GM12872 (cell line): ENCODE measurements around the gene SNIP1.

ENCODE experiments used
- TF ChIP-seq, protein P1 (sequence below): IDR thresholded peaks from 3 replicates; pipeline ENCODE4 v1.5.1; 2011; ENCODE audit warnings: low read depth, mild to moderate bottlenecking, low read length, moderate library complexity; ENCODE audit not compliant: insufficient read depth

SNIP1 gene

GRCh38 chr1:37588939-37589338 is 34.8 kb upstream of the SNIP1 start:
- TF ChIP-seq, protein P1, sequence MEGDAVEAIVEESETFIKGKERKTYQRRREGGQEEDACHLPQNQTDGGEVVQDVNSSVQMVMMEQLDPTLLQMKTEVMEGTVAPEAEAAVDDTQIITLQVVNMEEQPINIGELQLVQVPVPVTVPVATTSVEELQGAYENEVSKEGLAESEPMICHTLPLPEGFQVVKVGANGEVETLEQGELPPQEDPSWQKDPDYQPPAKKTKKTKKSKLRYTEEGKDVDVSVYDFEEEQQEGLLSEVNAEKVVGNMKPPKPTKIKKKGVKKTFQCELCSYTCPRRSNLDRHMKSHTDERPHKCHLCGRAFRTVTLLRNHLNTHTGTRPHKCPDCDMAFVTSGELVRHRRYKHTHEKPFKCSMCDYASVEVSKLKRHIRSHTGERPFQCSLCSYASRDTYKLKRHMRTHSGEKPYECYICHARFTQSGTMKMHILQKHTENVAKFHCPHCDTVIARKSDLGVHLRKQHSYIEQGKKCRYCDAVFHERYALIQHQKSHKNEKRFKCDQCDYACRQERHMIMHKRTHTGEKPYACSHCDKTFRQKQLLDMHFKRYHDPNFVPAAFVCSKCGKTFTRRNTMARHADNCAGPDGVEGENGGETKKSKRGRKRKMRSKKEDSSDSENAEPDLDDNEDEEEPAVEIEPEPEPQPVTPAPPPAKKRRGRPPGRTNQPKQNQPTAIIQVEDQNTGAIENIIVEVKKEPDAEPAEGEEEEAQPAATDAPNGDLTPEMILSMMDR = no peak

- TF ChIP-seq, protein P1 = no peak
Observed at GRCh38 chr1:37575692-37576091, 21.6 kb upstream of the SNIP1 start.

DNA sequence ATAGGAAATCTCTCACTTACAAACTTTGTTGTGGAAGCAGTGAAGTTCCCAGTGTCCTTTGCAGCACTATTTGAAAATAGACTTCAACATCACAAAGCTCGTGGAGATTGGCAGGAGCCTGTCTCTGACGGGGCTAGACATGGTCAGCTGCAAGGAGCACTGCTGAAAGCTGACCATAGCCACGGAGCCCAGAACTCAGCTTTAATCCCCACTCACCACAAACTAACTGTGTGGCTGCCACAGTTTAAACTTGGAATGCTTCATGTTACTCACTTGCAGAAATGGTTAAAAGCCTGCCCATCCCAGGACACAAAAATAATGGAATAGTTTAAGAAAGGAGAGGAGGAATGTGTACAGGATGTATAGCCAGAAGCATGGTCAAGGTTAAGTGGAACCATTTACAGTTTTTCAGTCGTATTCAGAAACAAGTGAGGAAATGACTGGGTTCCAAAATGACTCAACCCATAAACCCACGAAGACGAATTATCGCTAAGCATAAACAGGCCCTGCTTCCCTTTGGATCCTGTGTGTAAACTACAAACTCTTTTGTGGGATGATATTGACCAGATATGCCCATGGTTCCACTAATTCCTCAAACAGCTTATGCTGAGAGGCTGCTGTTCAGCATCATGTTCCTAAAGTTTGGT is 20.9 kb upstream of the SNIP1 start:
- TF ChIP-seq, protein P1 = no peak

DNA sequence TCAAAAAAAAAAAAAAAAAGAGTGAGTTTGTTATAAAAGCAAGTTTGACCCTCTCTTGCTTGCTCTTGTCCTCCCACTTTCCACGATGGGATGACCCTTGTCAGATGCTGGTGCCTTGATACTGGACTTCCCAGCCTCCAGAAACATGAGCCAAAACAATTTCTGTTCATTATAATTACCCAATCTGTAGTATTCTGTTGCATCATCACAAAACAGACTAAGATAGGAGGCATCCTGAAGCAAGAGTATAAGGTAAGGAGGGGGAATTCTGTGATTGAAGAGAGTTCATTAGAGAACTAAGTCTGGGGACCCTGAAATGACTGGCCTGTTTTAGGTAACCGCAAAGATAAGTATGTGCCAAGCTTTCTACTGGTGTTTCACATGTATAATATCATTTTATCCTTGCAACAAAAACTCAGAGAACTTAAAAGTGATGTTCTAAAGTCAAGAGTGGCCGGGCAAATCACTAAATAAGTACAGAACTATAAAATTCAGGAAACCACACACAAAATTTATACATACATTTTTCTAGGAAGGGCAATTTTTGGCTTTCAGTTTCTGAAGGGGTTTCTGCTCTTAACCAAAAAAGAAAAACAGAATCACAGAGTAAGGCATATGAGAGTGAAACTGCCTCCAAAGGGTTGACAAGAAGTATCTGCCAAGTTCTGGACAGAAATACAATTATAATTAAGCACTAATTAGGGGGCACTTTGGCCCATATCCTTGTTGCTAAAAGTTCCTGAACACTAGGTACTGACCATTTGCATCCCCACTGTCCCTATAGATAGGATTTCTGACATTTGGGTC is 16.6 kb upstream of the SNIP1 start:
- TF ChIP-seq, protein P1 = no peak

DNA sequence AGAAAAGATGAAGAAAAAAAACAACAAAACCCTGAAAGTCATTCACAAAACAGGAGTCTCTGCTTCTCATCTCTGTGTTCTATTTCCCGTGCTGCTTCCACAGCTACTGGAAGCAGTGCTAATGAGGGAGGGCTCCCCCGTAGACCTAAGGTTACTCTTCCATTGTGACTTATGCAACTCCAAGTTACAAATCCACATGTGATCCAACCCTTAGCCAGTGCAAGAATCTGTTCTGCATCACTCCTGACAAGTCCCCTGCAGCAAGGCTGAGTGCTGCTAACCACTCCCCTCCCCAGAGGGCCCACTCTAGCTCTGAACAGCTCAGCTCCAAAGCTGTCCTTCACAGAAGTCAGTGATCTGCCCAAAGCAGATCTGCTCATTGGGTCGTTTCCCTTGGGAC is 12.9 kb upstream of the SNIP1 start:
- TF ChIP-seq, protein P1 = no peak

DNA sequence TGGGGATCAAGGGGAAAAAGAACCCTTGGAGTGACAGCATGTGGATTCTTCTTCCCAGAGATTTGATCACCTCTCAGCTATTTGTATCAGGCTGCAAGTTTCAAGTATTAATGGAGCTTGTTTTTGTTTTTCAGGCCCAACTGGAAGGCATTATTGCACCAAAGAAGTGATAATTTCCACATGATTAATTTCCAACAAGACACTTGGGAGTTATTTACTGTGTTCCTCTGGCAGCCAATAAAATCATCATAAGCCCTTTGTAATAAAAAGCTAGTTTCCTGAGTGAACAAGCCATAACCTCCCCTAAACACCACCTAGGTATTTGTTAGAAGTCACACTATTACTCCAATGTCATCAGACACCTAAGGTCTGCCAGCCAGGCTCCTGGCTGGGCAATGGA is 10.8 kb upstream of the SNIP1 start:
- TF ChIP-seq, protein P1 = no peak

GRCh38 chr1:37562984-37563383 is 8.9 kb upstream of the SNIP1 start:
- TF ChIP-seq, protein P1 = no peak
